ENCODE measurements around the gene POP4. TPM values are rescaled to one million over a fixed set of nuclear protein-coding genes. Genes with fewer than 3 reads are reported as not detected.

POP4 gene
- total and polyA plus RNA-seq, 2 of the 4 experiments (the other 2 are of a cell fraction) = 65.1 to 87.2 TPM

DNA sequence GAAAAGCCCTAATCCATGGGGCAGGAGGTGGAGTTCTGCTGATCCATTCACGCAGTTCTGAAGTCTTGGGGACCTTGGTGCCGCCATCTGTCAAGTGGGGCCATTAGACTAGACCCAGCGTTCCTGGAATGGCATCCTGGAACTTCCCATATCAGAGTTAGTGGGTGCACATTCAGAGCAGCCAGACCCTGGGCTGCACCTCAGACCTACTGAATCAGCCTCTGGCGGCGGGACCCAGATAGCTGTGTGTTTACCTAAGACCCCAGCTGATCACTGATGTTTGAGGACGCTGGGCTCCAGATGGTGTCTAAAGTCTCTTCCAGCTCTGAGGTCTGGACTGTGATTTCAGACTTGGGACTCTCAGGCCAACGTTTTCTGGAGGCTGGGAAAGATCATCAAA, 12.8 kb downstream of the POP4 start:
- Histone ChIP-seq H3K36me3 (ENCODE audit: control insufficient read depth, insufficient read depth, low read length) (peaks cover 18% of the 10 kb centered on the region; the same call in 1 of the 2 replicates), H2BK20ac (ENCODE audit: low read depth, low read length) (no peak overlapping the region), H2AFZ (replicated peaks; ENCODE audit: low read length, poor library complexity) (no peak overlapping the region), H2BK15ac (ENCODE audit: low read depth, low read length) (no peak overlapping the region), H3K4me2 (ENCODE audit: low read depth, low read length) (no peak overlapping the region), H3K14ac (replicated peaks; ENCODE audit: low read depth, low read length) (no peak overlapping the region), H3K9ac (ENCODE audit: low read depth, low read length) (no peak overlapping the region), H2BK120ac (ENCODE audit: low read depth, low read length) (no peak overlapping the region), H3K79me1 (ENCODE audit: low read depth in 1 of 2, low read length in 2 of 2) (no peaks in the 10 kb centered on the region), H3K18ac (ENCODE audit: low read depth, low read length) (no peak overlapping the region), H4K20me1 (ENCODE audit: insufficient read depth, low read length) (no peaks in the 10 kb centered on the region), H4K5ac (ENCODE audit: low read depth, low read length) (no peak overlapping the region), H4K8ac (ENCODE audit: low read depth in 2 of 2, low read length in 2 of 2) (no peak overlapping the region), H4K91ac (ENCODE audit: insufficient read depth, low read depth, low read length) (no peak overlapping the region), H3K4ac (ENCODE audit: low read depth, low read length) (no peak overlapping the region), H3K4me1 (ENCODE audit: control insufficient read depth, insufficient read depth, low read length) (no peaks in the 10 kb centered on the region), H3K27ac (ENCODE audit: insufficient read depth, low read length) (no peak overlapping the region), H2AK9ac (replicated peaks; ENCODE audit: low read depth, low read length, poor library complexity) (peak overlapping the region; percentile 52), H3K56ac (ENCODE audit: extremely low read depth, insufficient read depth, low read length) (no peak overlapping the region), H3K27me3 (ENCODE audit: control insufficient read depth, insufficient read depth, low read length) (no peaks in the 10 kb centered on the region; the same call in 1 of the 2 replicates), H3K4me3 (ENCODE audit: insufficient read depth, low read depth, low read length) (no peak overlapping the region), H3K9me1 (ENCODE audit: insufficient read depth, low read length) (no peaks in the 10 kb centered on the region), H2AK5ac (ENCODE audit: low read depth, low read length) (no peak overlapping the region), H3K23ac (ENCODE audit: low read depth, low read length) (no peak overlapping the region; the same call in 1 of the 2 replicates), H3K9me3 (ENCODE audit: control insufficient read depth, insufficient read depth, low read length) (no peaks in the 10 kb centered on the region), H2BK5ac (ENCODE audit: low read depth, low read length, poor library complexity, severe bottlenecking) (no peak overlapping the region)
- dilution Hi-C loops (cut with HindIII; ENCODE audit: low sequenced_read_pairs, unreplicated experiment) = no loop called here
- ChIA-PET POLR2A (ENCODE audit: unreplicated experiment) (no interaction called here), CTCF (no interaction called here)
- ATAC-seq (ENCODE audit: low read depth) = no peak
- no peak for DNase-seq
- in situ Hi-C loops (cut with MboI; ENCODE audit: low sequenced_read_pairs) = no loop called here
- BruUV-seq (replicated peaks) = no TSS peak
- WGBS, 2 experiments (ENCODE audit: extremely low coverage in 2 of 2, insufficient read length in 1 of 2) = 70% methylated on average over 2 of the region's 7 CpGs; no CpG with 5 or more reads in 1 of the 2 experiments
- TF ChIP-seq MXI1 (IDR thresholded peaks at IDR 0.05; ENCODE audit: borderline replicate concordance, low read depth, low read length) = no peak
- TF ChIP-seq, protein P1, sequence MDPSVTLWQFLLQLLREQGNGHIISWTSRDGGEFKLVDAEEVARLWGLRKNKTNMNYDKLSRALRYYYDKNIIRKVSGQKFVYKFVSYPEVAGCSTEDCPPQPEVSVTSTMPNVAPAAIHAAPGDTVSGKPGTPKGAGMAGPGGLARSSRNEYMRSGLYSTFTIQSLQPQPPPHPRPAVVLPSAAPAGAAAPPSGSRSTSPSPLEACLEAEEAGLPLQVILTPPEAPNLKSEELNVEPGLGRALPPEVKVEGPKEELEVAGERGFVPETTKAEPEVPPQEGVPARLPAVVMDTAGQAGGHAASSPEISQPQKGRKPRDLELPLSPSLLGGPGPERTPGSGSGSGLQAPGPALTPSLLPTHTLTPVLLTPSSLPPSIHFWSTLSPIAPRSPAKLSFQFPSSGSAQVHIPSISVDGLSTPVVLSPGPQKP (IDR thresholded peaks at IDR 0.05; ENCODE audit: borderline replicate concordance, low read depth, low read length) = no peak
- TF ChIP-seq, protein P2, sequence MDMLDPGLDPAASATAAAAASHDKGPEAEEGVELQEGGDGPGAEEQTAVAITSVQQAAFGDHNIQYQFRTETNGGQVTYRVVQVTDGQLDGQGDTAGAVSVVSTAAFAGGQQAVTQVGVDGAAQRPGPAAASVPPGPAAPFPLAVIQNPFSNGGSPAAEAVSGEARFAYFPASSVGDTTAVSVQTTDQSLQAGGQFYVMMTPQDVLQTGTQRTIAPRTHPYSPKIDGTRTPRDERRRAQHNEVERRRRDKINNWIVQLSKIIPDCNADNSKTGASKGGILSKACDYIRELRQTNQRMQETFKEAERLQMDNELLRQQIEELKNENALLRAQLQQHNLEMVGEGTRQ (IDR thresholded peaks at IDR 0.05; ENCODE audit: low read depth, low read length) = no peak
- TF ChIP-seq CEBPB (IDR thresholded peaks at IDR 0.05; ENCODE audit: low read depth, low read length) = no peak
- TF ChIP-seq RCOR1 (IDR thresholded peaks at IDR 0.05; ENCODE audit: insufficient replicate concordance, low read length) = no peak
- TF ChIP-seq MAZ (IDR thresholded peaks at IDR 0.05; ENCODE audit: borderline replicate concordance, low read depth, low read length) = no peak
- no peak for TF ChIP-seq POLR2A (IDR thresholded peaks at IDR 0.05; ENCODE audit: low read depth, low read length)
- intact Hi-C loops (cut with micrococcal nuclease) = no loop called here
